GM21737 (cell line): Measurements from ENCODE around the gene ASB8.

Experiments used
- ATAC-seq: cut with Tn5 transposase; IDR thresholded peaks from one replicate; pipeline ENCODE4 v1.9.1; 2021; ENCODE audit warnings: mild to moderate bottlenecking, moderate library complexity; ENCODE audit not compliant: unreplicated experiment

Gene ASB8

GRCh38 chr12:48157018-48157888, at the start of gene ASB8:
Gene ASB8 (minus strand): TSS chr12:48157515. CDS start chr12:48153496, 4,019 bp downstream.
- ATAC-seq: peak; percentile 90

- ATAC-seq: no peak
These were observed 45.9 kb upstream of the ASB8 start, which contains the start of gene OR10AD1 for GRCh38 chr12:48203192-48203591. Gene OR10AD1 (minus strand): TSS chr12:48203292. CDS start chr12:48203292, 0 bp downstream.

- no peak for ATAC-seq
These were observed 45.5 kb upstream of the ASB8 start for GRCh38 chr12:48202766-48203165.

- ATAC-seq: no peak
These were observed 44.2 kb upstream of the ASB8 start for GRCh38 chr12:48201516-48201915.

GRCh38 chr12:48201091-48201490, 43.8 kb upstream of the ASB8 start:
- no peak for ATAC-seq

GRCh38 chr12:48199774-48200221, 42.5 kb upstream of the ASB8 start:
- ATAC-seq: no peak

GRCh38 chr12:48198985-48199384, 41.7 kb upstream of the ASB8 start:
- no peak for ATAC-seq

GRCh38 chr12:48198672-48198971, 41.3 kb upstream of the ASB8 start:
- peak; percentile 11 for ATAC-seq

GRCh38 chr12:48197971-48198671, 40.8 kb upstream of the ASB8 start:
- ATAC-seq: peak; percentile 99

- peak; percentile 22 for ATAC-seq
These were observed 40.2 kb upstream of the ASB8 start for GRCh38 chr12:48197549-48197970.

GRCh38 chr12:48194799-48195201, 37.5 kb upstream of the ASB8 start:
- ATAC-seq: no peak

GRCh38 chr12:48193623-48194022, 36.3 kb upstream of the ASB8 start:
- no peak for ATAC-seq

- ATAC-seq: no peak
These were observed 35.5 kb upstream of the ASB8 start for GRCh38 chr12:48192861-48193260.

- no peak for ATAC-seq
These were observed 33.8 kb upstream of the ASB8 start for GRCh38 chr12:48191096-48191495.

- no peak for ATAC-seq
These were observed 32.2 kb upstream of the ASB8 start for GRCh38 chr12:48189331-48190125.

GRCh38 chr12:48187916-48188695, 30.8 kb upstream of the ASB8 start:
- no peak for ATAC-seq

- no peak for ATAC-seq
These were observed 28.0 kb upstream of the ASB8 start for GRCh38 chr12:48185181-48185919.

GRCh38 chr12:48184549-48184922, 27.2 kb upstream of the ASB8 start:
- no peak for ATAC-seq

GRCh38 chr12:48183876-48184548, 26.7 kb upstream of the ASB8 start:
- no peak for ATAC-seq
